HG03432 (cell line): ENCODE data around the gene CMTM4.
"Not testable (repeated sequence)": the region's sequence is repeated elsewhere in the genome, so short reads cannot be mapped to it uniquely, and the experiment has no call there.

Experiments
- ATAC-seq: cut with Tn5 transposase; IDR thresholded peaks from one replicate; pipeline ENCODE4 v1.9.1; 2021; ENCODE audit warnings: mild to moderate bottlenecking, moderate library complexity; ENCODE audit not compliant: unreplicated experiment

The CMTM4 gene

DNA sequence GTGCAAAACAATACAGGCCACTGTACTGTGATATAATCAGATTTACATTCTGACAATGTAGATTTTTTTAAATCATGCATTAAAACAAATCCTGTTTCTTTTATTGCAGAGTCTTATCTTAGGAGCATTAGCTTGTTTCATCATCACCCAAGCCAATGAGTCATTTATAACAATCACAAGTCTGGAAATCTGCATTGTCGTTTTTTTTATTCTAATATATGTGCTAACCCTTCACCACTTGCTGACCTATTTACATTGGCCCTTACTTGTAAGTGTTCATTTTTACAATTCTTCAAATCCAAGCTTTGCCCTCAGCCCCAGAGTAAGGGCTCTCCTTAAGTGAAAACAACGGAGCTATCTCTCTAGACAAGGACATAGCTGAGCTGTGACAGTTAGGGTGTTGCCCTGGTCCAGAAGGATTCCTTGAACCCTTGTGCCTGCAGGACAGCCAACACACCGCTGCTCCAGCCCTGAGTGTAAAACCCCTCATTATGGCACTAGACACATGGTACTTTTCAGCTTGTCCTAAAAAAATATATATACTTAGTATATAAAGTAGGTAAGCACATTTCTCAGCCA, 126.6 kb downstream of the CMTM4 start:
- no peak for ATAC-seq

DNA sequence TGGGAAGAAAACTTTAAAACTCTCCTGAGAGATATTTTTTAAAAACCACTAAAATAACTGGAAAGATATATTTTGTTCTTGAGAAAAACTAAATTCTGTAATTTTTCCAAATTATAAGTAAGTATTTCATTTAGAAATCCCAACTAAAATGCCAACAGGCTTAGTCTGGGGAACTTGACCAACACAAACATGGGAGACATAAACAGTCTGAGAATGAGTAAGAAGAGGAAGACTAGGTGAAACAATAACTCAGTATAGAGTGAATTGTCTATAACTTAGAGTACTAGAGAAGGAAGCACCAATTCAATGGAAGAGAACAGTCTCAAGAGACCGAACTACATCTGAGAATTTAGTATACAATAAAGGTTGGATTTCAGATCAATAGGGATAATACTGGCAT, 127.4 kb downstream of the CMTM4 start:
- ATAC-seq: no peak

DNA sequence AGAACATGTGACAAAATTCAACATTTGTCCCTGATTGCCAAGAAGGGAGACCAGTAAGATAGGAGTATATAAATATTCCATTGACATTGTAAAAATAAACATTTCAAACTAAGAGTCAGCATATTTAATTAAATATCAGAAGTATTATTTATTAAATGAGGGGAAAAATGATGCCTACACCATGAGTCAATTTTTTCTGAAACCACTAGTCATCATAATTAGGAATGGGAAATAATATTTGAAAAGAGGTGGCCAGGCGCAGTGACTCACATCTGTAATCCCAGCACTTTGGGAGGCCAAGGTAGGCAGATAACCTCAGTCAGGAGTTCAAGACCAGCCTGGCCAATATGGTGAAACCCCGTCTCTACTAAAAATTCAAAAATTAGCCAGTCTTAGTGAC, 128.2 kb downstream of the CMTM4 start:
- ATAC-seq: no peak

DNA sequence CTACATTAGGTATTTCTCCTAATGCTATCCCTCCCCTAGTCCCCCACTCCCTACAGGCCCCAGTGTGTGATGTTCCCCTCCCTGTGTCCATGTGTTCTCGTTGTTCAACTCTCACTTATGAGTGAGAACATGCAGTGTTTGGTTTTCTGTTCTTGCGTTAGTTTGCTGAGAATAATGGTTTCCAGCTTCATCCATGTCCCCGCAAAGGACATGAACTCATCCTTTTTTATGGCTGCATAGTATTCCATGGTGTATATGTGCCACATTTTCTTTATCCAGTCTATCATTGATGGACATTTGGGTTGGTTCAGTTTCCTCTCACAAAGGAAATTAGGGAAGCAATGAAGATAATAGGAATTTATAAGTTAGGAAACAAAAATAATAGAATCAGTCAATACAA, 129.3 kb downstream of the CMTM4 start:
- ATAC-seq: not testable (repeated sequence)

DNA sequence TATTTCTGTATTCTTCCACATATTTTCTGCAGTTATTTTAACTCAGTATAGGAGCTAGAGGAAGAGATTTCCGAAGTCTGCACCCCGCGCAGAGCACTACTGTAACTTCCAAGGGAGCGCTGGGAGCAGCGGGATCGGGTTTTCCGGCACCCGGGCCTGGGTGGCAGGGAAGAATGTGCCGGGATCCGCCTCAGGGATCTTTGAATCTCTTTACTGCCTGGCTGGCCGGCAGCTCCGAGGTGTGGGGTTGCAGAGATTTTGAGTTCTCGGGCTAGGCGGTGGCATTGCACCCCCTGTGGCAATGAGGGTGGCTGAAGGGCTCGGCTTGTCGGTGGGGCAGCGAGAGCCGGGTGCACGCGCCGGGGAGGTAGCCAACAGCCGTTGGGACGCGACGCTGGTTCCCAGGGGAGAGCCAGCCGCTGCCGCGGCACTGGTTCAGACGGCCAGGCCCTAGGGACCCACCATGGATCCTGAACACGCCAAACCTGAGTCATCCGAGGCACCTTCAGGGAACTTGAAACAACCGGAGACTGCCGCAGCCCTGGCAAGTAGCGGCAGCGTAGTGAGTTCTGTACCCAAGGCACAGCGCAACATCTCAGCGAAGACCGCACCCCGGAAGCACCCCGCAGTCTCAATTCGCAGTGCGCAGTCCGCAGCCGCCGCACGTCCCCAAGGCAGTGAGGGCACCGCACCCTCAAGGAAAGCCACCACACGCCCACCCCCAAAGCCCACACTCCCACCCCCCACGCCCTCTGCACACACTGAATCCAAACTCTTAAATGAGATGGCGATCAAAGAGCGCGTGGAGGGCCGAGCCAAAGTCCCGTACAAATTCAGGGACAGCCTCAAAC, 130.3 kb downstream of the CMTM4 start, which contains the start of gene CMTM1:
CMTM1 (plus strand) TSS at position 389 of the 851 bp plus-strand sequence; CDS start at position 464, 75 bp downstream.
- no peak for ATAC-seq
